Activated CD8-positive, alpha-beta memory T cell treated with anti-CD3 and anti-CD28 coated beads, Interleukin-2, amount 10 ng/mL, durations not matched to agents 7 days and 5 days (primary cell): ENCODE measurements around the gene ZNF221. TPM values are rescaled to one million over a fixed set of nuclear protein-coding genes. Genes with fewer than 3 reads are reported as not detected.

Experiments used
- ATAC-seq: fragments of 150-1000 bp; cut with Tn5 transposase; one replicate; pipeline ENCODE4 v1.10.0; 2021; ENCODE audit warnings: moderate library complexity
- CTCF ChIA-PET: fragments of 350-600 bp; sonication (Branson Sonifier 250); formaldehyde crosslinking; loops from one replicate; lab custom pipeline; 2021; ENCODE audit warnings: antibody characterized with exemption; lab: Charles Lee
- DNase-seq: peaks from one replicate; pipeline ENCODE4 v3.0.0-alpha.2; 2020
- H3K27ac Mint-ChIP-seq: one replicate; pipeline ENCODE4 v1.8.0; 2021; ENCODE audit warnings: mild to moderate bottlenecking, mixed read lengths
- H3K27me3 Mint-ChIP-seq: one replicate; pipeline ENCODE4 v1.8.0; 2021; ENCODE audit warnings: mixed read lengths
- H3K36me3 Mint-ChIP-seq: one replicate; pipeline ENCODE4 v1.8.0; 2021; ENCODE audit warnings: mild to moderate bottlenecking, mixed read lengths
- H3K4me1 Mint-ChIP-seq: one replicate; pipeline ENCODE4 v1.8.0; 2021; ENCODE audit warnings: mixed read lengths
- H3K4me3 Mint-ChIP-seq: one replicate; pipeline ENCODE4 v1.8.0; 2021; ENCODE audit warnings: mild to moderate bottlenecking, moderate library complexity, mixed read lengths
- H3K9me3 Mint-ChIP-seq: one replicate; pipeline ENCODE4 v1.8.0; 2022; ENCODE audit warnings: low read depth, mixed read lengths
- total RNA-seq, 2 experiments: library from RNA; stranded (reverse); gene quantifications; one replicate each; pipeline ENCODE4 v1.2.3, GENCODE V29; 2021

ZNF221 gene
- total RNA-seq, 2 experiments from 2014 or later = 2.1 to 2.5 TPM

DNA sequence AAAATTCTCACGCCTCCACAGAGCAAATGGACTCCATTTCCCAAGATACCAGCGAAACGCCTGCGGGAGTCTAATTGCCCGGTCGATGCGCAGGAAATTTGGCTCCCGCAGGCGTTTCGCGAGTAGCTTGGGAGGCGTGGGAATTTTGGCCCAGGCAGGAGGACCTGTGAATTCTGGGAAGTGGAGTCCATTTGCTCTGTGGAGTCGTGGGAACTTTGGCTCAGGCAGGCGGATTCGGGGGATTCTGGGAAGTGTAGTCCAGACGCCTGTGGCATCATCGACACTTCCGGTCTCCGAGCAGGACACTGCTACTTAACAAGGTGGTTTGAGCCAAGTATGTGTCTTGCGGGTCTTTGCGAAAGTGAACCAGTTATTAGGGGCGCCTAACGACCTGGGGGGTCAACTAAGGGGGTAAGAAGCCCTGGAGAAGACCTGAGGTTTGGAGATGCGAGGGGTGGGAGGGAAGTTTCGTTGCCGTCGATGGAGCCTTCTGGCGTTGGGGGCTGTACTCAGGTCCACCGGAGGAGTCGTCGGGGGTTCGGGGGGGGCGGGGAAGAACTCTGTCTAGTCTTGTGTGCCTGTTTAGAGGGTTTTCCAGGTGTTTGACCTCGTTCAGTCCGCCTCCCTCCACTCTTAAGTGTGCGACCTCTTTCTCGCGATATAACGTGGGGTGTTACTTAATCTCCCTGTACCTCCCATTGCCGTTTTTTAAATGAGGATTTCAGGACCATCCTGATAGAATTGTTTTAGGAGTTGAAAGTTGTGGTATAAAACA lies 33.1 kb downstream of the ZNF221 start, which contains the start of gene ZNF155:
Gene ZNF155 (plus strand): TSS at position 277 of the 775 bp plus-strand sequence. CDS start 4,356 bp downstream, outside the sequence.
- peaks cover 16% of the 10 kb centered on the region for H3K9me3 Mint-ChIP-seq
- H3K36me3 Mint-ChIP-seq = peaks cover 30% of the 10 kb centered on the region
- CTCF ChIA-PET = interaction anchor here (1.3 kb wide), 1 partner anchor 111 kb away, joined by 4 read pairs; the partner anchor contains the start of gene ZNF224
- no peaks in the 10 kb centered on the region for H3K27me3 Mint-ChIP-seq
- H3K4me1 Mint-ChIP-seq = peaks cover 9% of the 10 kb centered on the region
- DNase-seq = peak; percentile 80
- peak within 1 kb of the TSS; percentile 97 for H3K27ac Mint-ChIP-seq
- peak within 1 kb of the TSS; percentile 97 for H3K4me3 Mint-ChIP-seq
- peak; percentile 93 for ATAC-seq

DNA sequence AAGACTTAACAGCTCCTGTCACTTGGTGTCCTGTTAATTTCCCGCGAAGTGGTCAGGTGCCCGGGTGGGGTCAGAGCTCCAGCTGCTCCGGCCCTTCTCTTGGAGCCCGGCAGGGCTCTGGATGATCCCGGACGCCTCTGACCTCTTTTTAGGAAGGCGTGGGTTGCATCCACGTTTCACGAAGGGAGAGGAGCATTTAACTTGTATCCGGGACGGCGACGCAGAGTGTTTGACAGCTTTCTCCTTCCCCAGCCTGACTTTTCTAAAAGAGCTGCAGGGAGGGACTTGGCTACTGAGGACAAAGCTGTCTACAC lies 33.6 kb downstream of the ZNF221 start:
- CTCF ChIA-PET = interaction anchor here (1.3 kb wide), 1 partner anchor 110 kb away, joined by 4 read pairs; the partner anchor contains the start of gene ZNF224
- Mint-ChIP-seq H3K4me1 (peaks cover 9% of the 10 kb centered on the region), H3K36me3 (peaks cover 35% of the 10 kb centered on the region), H3K9me3 (peaks cover 13% of the 10 kb centered on the region), H3K4me3 (peak overlapping the region; percentile 97), H3K27me3 (no peaks in the 10 kb centered on the region), H3K27ac (peak overlapping the region; percentile 97)
- DNase-seq (no peak), ATAC-seq (peak; percentile 28)

DNA sequence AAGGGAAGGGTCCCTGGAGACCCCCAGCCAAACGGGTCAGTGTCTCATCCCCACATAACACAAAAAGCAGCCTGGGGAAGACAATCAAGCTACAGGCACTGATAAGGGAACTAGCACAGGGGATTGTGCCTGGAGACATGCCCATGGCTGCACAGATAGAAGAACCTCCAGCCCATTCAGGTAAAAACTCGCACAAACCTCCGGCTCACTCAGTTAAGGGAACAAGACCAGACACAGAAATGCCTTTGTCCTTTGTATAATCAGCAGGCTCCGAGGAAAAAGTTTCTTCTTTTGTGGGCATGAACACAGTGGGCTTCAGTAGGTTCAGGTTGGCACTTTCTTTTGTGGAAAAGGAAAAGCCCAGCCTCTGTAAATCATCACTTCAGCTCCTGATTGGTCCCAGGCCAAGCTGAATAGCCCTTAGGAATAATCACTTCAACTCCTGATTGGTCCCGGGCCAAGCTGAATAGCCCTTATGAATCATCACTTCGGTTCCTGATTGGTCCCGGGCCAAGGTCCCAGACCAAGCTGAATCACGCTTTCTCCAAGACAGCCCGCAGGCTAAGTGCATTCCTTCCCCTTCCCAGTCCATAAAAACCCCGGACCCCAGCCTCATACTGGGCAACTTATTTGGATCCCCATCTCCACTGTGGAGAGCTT lies 46.7 kb downstream of the ZNF221 start:
- H3K36me3 Mint-ChIP-seq = peaks cover 62% of the 10 kb centered on the region
- CTCF ChIA-PET = no interaction called here
- no peaks in the 10 kb centered on the region for H3K27me3 Mint-ChIP-seq
- H3K9me3 Mint-ChIP-seq = peaks cover 26% of the 10 kb centered on the region
- H3K27ac Mint-ChIP-seq = no peak overlapping the region
- DNase-seq (no peak), ATAC-seq (no peak)
- H3K4me3 Mint-ChIP-seq = no peak overlapping the region
- peaks cover 9% of the 10 kb centered on the region for H3K4me1 Mint-ChIP-seq

DNA sequence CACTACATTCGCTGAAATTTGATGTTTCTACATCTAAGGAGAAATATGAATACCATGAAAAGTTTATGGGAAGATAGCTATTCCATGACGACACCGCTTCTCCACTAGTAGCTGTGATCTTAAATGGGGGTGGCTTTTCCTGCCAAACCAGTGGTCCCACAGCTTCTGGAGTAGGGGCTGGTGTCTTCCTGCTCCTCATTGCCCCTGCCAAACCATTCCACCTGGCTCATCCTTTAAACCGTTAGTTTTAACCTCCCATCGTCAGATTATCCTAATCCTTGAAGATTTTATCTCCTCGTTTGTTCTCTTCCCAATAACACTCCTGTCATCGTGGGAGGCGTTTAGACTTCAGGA lies 51.2 kb downstream of the ZNF221 start:
- H3K4me3 Mint-ChIP-seq = peak overlapping the region; percentile 91
- CTCF ChIA-PET = interaction anchor here (1.4 kb wide), 1 partner anchor 49 kb away, joined by 4 read pairs; no protein-coding TSS in a partner anchor
- peaks cover 46% of the 10 kb centered on the region for H3K36me3 Mint-ChIP-seq
- H3K4me1 Mint-ChIP-seq = peaks cover 16% of the 10 kb centered on the region
- ATAC-seq (no peak), DNase-seq (no peak)
- H3K9me3 Mint-ChIP-seq = peaks cover 29% of the 10 kb centered on the region
- H3K27me3 Mint-ChIP-seq = no peaks in the 10 kb centered on the region
- H3K27ac Mint-ChIP-seq = peak overlapping the region; percentile 96

DNA sequence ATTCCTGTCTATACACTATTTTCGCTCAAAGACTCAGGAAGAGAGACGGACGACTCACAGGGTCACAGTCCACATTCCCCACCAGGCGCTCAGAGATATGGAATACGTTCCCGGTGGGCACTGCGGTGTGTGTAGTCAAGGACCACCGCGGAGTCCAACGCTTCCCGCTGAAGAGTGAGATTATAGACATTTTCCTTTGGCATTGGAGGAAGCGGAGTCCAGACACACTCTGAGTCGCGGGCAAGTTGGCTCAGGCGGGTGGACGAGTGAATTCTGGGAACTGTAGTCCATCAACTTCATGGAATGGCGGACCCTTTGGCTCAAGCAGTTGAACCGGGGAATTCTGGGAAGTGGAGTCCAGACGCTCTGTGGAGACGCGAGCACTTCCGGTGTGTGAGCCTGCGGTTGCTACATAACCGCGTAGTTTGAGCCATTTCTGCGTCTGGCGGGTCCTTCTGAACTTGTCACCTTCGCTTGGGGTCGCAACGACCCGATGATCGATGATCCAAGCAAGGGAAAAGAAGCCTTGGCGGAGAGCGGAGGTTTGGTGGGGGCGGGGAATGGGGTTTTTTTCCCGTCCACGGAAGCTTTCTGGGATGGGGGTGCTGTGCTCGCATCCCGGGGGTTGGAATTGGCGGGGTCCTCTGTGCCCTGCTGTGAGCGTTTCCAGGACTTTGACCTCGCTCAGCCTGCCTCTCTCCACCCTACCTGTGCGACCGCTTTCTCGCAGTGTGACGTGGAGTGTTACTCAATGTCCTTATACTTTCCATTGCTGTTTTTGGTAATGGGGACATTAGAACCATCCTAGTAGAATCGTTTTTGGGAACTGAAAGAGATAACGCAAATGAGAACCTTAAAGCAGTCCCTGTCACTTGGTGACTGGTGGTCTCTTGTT lies 51.8 kb downstream of the ZNF221 start, which contains the start of gene ZNF230:
Gene ZNF230 (plus strand): TSS at position 392 of the 895 bp plus-strand sequence. CDS start 4,122 bp downstream, outside the sequence.
- ATAC-seq (peak; percentile 96), DNase-seq (peak; percentile 92)
- H3K27ac Mint-ChIP-seq = peak within 1 kb of the TSS; percentile 96
- H3K9me3 Mint-ChIP-seq = peaks cover 31% of the 10 kb centered on the region
- peak within 1 kb of the TSS; percentile 91 for H3K4me3 Mint-ChIP-seq
- H3K4me1 Mint-ChIP-seq = peaks cover 16% of the 10 kb centered on the region
- peaks cover 47% of the 10 kb centered on the region for H3K36me3 Mint-ChIP-seq
- no peaks in the 10 kb centered on the region for H3K27me3 Mint-ChIP-seq
- CTCF ChIA-PET = interaction anchor here (1.0 to 1.4 kb wide), 2 partner anchors 50 to 68 kb away, joined by 3 to 4 read pairs; partner anchors contain the start of gene ZNF45

DNA sequence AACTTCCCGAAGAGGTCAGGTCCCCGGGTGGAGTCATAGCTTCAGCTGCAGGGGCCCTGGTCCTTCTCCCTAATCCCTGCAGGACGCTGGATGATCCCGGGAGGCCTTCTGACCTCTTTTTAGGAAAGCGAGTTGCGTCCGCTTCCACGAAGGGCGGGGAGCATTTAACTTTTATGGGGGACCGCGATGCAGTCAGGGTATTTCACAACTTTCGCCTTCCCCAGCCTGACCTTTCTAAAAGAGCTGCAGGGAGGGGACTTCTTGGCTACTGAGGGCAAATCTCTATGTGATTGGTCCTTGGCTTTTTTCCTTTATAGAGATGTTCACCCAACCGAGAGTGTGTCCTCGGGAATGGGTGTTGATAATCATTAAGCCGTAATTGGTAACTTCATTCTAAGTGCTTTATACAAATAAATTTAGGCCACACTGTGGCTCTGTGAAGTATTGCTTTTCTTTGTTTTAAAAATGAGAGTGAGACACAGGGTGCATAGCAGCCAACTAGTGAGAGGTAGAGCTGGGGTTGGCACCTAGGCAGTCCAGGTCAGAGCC lies 52.5 kb downstream of the ZNF221 start:
- Mint-ChIP-seq H3K27me3 (no peaks in the 10 kb centered on the region), H3K4me1 (peaks cover 16% of the 10 kb centered on the region), H3K36me3 (peaks cover 48% of the 10 kb centered on the region), H3K27ac (peak overlapping the region; percentile 96), H3K9me3 (peaks cover 26% of the 10 kb centered on the region), H3K4me3 (peak overlapping the region; percentile 91)
- CTCF ChIA-PET = interaction anchor here (1.0 kb wide), 1 partner anchor 68 kb away, joined by 3 read pairs; the partner anchor contains the start of gene ZNF45
- ATAC-seq = peak; percentile 44
- peak; percentile 46 for DNase-seq

DNA sequence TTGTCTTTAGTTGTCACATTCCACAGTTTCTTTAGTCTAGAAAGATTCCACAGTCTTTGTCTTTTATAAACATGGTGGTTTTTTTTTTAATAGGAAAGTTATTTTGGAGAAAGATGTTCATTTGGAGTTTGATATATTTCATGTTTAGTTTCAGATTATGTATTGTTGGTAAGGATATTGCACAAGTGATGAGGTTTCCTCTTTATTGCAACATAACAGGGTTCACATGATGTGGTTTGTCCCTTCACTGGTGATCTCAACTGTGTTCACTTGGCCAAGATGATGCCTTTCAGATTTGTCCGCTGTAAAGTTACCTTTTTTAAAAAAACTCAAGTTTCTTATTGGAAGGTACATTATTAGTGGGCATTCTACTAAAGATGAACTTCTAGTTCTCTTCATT lies 54.9 kb downstream of the ZNF221 start:
- Mint-ChIP-seq H3K36me3 (peaks cover 63% of the 10 kb centered on the region), H3K27ac (no peak overlapping the region), H3K27me3 (no peaks in the 10 kb centered on the region), H3K9me3 (peaks cover 37% of the 10 kb centered on the region), H3K4me3 (no peak overlapping the region), H3K4me1 (peaks cover 16% of the 10 kb centered on the region)
- no peak for DNase-seq
- CTCF ChIA-PET = no interaction called here
- ATAC-seq = no peak

DNA sequence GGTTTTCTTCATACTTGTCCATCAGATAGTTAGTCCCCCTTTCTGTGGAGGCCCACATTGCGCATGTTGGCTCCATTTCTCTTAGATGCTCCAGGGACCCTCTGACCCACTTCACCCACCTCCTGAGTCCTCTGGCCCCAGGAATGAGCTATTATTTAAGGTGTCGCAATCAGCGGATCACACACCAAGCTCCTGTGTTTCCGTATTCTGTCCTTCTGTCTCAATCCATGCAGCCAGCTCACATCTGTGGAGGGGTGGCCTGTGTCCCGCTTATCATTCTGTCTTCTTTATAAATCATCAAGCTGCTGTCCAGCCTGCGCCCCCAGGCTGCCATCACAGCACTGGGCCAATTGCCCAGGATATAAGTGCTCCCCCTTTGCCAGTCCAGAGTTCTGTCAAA lies 56.4 kb downstream of the ZNF221 start:
- ATAC-seq = no peak

DNA sequence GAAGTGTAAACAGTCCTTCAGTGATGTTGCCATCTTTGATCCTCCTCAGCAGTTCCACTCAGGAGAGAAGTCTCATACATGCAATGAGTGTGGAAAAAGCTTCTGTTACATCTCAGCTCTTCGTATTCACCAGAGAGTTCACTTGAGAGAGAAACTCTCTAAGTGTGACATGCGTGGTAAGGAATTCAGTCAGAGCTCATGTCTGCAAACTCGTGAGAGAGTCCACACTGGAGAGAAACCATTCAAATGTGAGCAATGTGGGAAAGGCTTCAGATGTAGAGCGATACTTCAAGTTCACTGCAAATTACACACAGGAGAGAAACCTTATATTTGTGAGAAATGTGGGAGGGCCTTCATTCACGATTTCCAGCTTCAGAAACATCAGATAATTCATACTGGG lies 59.4 kb downstream of the ZNF221 start:
- Mint-ChIP-seq H3K9me3 (peaks cover 47% of the 10 kb centered on the region), H3K4me1 (peaks cover 2% of the 10 kb centered on the region), H3K27ac (no peak overlapping the region), H3K4me3 (no peak overlapping the region), H3K27me3 (no peaks in the 10 kb centered on the region), H3K36me3 (peaks cover 71% of the 10 kb centered on the region)
- ATAC-seq (no peak), DNase-seq (no peak)
- CTCF ChIA-PET = no interaction called here

More for the DNA sequence above, 56.4 kb downstream of the ZNF221 start:
- DNase-seq = no peak
- H3K27me3 Mint-ChIP-seq = no peaks in the 10 kb centered on the region
- CTCF ChIA-PET = no interaction called here
- no peak overlapping the region for H3K27ac Mint-ChIP-seq
- peaks cover 9% of the 10 kb centered on the region for H3K4me1 Mint-ChIP-seq
- peaks cover 39% of the 10 kb centered on the region for H3K9me3 Mint-ChIP-seq
- no peak overlapping the region for H3K4me3 Mint-ChIP-seq
- peaks cover 71% of the 10 kb centered on the region for H3K36me3 Mint-ChIP-seq

Other genes with a start within 250 kb of the ZNF221 start
- not detected for gene IRGC, start 235.2 kb upstream of the ZNF221 start, total RNA-seq
- gene SMG9, start 196.3 kb upstream of the ZNF221 start, total RNA-seq = 10 to 100 TPM; 62.3 to 74.7 TPM
- 10 to 100 TPM; 43.9 to 53.0 TPM for gene KCNN4, start 170.3 kb upstream of the ZNF221 start, total RNA-seq
- under 1 TPM; 0.40 to 0.58 TPM for gene LYPD5, start 148.8 kb upstream of the ZNF221 start, total RNA-seq
- gene ZNF283, start 123.9 kb upstream of the ZNF221 start, total RNA-seq = 1 to 10 TPM; 5.2 to 6.5 TPM
- gene ZNF404, start 67.3 kb upstream of the ZNF221 start, total RNA-seq = 1 to 10 TPM in 1 of 2 experiments, under 1 TPM in 1; 0.89 to 1.7 TPM
- gene ZNF45, start 15.9 kb upstream of the ZNF221 start, total RNA-seq = 10 to 100 TPM; 17.1 to 17.9 TPM
- gene ZNF155, start 33.0 kb downstream of the ZNF221 start, total RNA-seq = 1 to 10 TPM; 7.1 to 7.3 TPM
- gene ZNF230, start 51.7 kb downstream of the ZNF221 start, total RNA-seq = 1 to 10 TPM; 4.8 to 5.1 TPM
- 1 to 10 TPM; 2.3 to 3.0 TPM for gene ZNF222, start 74.2 kb downstream of the ZNF221 start, total RNA-seq
- under 1 TPM; 0.19 to 0.20 TPM for gene ZNF223, start 100.8 kb downstream of the ZNF221 start, total RNA-seq
- gene ZNF284, start 120.9 kb downstream of the ZNF221 start, total RNA-seq = 1 to 10 TPM; 2.2 to 2.4 TPM
- gene ZNF224, start 143.1 kb downstream of the ZNF221 start, total RNA-seq = 10 to 100 TPM; 28.7 to 32.6 TPM
- gene ZNF225, start 162.2 kb downstream of the ZNF221 start, total RNA-seq = 1 to 10 TPM; 4.2 to 6.2 TPM
- gene ZNF234, start 190.3 kb downstream of the ZNF221 start, total RNA-seq = 10 to 100 TPM; 10.1 to 12.2 TPM
- 10 to 100 TPM; 13.1 to 15.2 TPM for gene ZNF226, start 213.9 kb downstream of the ZNF221 start, total RNA-seq